Activated CD4-positive, alpha-beta T cell treated with anti-CD3 and anti-CD28 coated beads, Interleukin-2, amount 10 ng/mL, durations not matched to agents 24 days and 14 days (primary cell): ENCODE measurements around the gene TEF. TPM values are rescaled to one million over a fixed set of nuclear protein-coding genes. Genes with fewer than 3 reads are reported as not detected.

Source experiments
- DNase-seq: peaks from one replicate; pipeline ENCODE4 v3.0.0; 2022
- H3K27ac Mint-ChIP-seq: one replicate; pipeline ENCODE4 v1.8.0; 2022; ENCODE audit warnings: mild to moderate bottlenecking, mixed read lengths
- H3K27me3 Mint-ChIP-seq: one replicate; pipeline ENCODE4 v1.8.0; 2022; ENCODE audit warnings: mixed read lengths
- H3K36me3 Mint-ChIP-seq: one replicate; pipeline ENCODE4 v1.8.0; 2022; ENCODE audit warnings: low read depth, mild to moderate bottlenecking, mixed read lengths
- H3K4me1 Mint-ChIP-seq: one replicate; pipeline ENCODE4 v1.8.0; 2021; ENCODE audit warnings: mixed read lengths
- H3K4me3 Mint-ChIP-seq: one replicate; pipeline ENCODE4 v1.8.0; 2022; ENCODE audit warnings: mild to moderate bottlenecking, moderate library complexity, mixed read lengths
- H3K9me3 Mint-ChIP-seq: one replicate; pipeline ENCODE4 v1.8.0; 2021; ENCODE audit warnings: mixed read lengths
- intact Hi-C: fragments of 100-400 bp; cut with micrococcal nuclease; formaldehyde crosslinking; loops from one replicate; pipeline ENCODE4 v1.15.1; 2023
- total RNA-seq: library from RNA; stranded (reverse); gene quantifications from 2 replicates; pipeline ENCODE4 v1.2.3, GENCODE V29; 2022

The TEF gene
- total RNA-seq, 1 donor from 2014 or later: 2.1 TPM

DNA sequence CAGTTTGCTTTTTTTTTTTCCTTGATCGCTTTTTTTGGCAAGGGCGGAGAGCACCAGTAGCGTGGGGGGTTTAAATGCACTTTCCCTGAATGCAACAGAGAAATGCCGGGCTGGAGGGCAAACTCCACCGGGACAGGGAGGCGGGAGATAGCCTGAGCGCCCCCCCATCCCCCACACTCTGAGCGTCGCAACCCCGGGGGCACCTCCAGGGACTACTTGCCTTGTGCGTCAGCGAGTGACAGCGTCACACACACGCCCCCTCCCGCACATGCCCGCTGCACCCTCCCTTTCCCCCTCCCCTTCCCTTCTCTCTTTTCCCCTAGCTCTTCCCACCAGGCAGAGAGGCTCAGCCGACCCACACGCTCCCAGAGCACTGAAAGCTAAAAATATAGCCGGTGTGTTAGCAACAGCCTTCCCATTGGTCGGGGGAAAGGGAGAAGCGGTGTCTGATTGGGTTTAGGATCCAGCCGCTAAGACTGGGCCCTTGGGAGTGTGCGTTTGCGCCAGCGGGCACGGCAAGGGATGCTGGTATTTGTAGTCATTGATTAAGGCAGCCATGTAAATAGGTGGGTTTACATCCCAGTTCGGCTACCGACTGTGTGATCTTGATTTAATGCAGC lies 66.6 kb downstream of the TEF start:
- Mint-ChIP-seq H3K36me3 (peaks cover 19% of the 10 kb centered on the region), H3K4me3 (peak overlapping the region; percentile 96)

More for the DNA sequence above, 66.6 kb downstream of the TEF start:
- peak overlapping the region; percentile 95 for H3K27ac Mint-ChIP-seq
- H3K9me3 Mint-ChIP-seq: no peaks in the 10 kb centered on the region
- intact Hi-C loops: loop anchor here (1.0 to 10.0 kb wide), 7 partner anchors 20 to 811 kb away; partner anchors contain the start of genes DESI1, EP300, MRTFA and PHF5A
- H3K4me1 Mint-ChIP-seq: peaks cover 21% of the 10 kb centered on the region
- no peaks in the 10 kb centered on the region for H3K27me3 Mint-ChIP-seq
- DNase-seq: peak; percentile 97

Other genes starting within 250 kb of the TEF start
- 53.3 and 55.0 TPM in 2 replicates for gene L3MBTL2, start 176.6 kb upstream of the TEF start, total RNA-seq
- gene CHADL, start 141.0 kb upstream of the TEF start, total RNA-seq: 0.33 and 0.47 TPM in 2 replicates
- 185 and 187 TPM in 2 replicates for gene RANGAP1, start 95.8 kb upstream of the TEF start, total RNA-seq
- 69.1 and 70.5 TPM in 2 replicates for gene ZC3H7B, start 80.4 kb upstream of the TEF start, total RNA-seq
- gene TOB2, start 64.9 kb downstream of the TEF start, total RNA-seq: 41.4 and 42.7 TPM in 2 replicates
- gene PHF5A, start 86.8 kb downstream of the TEF start, total RNA-seq: 90.3 and 98.3 TPM in 2 replicates
- gene ACO2, start 87.2 kb downstream of the TEF start, total RNA-seq: 103 and 104 TPM in 2 replicates
- gene POLR3H, start 162.5 kb downstream of the TEF start, total RNA-seq: 49.2 and 50.6 TPM in 2 replicates
- gene CSDC2, start 179.1 kb downstream of the TEF start, total RNA-seq: not detected in 2 replicates
- 19.7 and 23.1 TPM in 2 replicates for gene PMM1, start 207.9 kb downstream of the TEF start, total RNA-seq
- 82.2 and 84.9 TPM in 2 replicates for gene DESI1, start 239.1 kb downstream of the TEF start, total RNA-seq
- 400 and 414 TPM in 2 replicates for gene XRCC6, start 239.4 kb downstream of the TEF start, total RNA-seq